GM21526 (cell line): ENCODE measurements around the gene AGAP4.
"Not testable (repeated sequence)": the region's sequence is repeated elsewhere in the genome, so short reads cannot be mapped to it uniquely, and the experiment has no call there.

Experiments used
- ATAC-seq: cut with Tn5 transposase; IDR thresholded peaks from one replicate; pipeline ENCODE4 v1.9.1; 2021; ENCODE audit warnings: moderate library complexity; ENCODE audit not compliant: unreplicated experiment, low FRiP score

The AGAP4 gene

GRCh38 chr10:45794761-45795160, 52.5 kb downstream of the AGAP4 start:
- not testable (repeated sequence) for ATAC-seq

GRCh38 chr10:45790694-45791426, 56.4 kb downstream of the AGAP4 start:
- ATAC-seq: not testable (repeated sequence)

- not testable (repeated sequence) for ATAC-seq
Measured at GRCh38 chr10:45789991-45790390, 57.3 kb downstream of the AGAP4 start.

DNA sequence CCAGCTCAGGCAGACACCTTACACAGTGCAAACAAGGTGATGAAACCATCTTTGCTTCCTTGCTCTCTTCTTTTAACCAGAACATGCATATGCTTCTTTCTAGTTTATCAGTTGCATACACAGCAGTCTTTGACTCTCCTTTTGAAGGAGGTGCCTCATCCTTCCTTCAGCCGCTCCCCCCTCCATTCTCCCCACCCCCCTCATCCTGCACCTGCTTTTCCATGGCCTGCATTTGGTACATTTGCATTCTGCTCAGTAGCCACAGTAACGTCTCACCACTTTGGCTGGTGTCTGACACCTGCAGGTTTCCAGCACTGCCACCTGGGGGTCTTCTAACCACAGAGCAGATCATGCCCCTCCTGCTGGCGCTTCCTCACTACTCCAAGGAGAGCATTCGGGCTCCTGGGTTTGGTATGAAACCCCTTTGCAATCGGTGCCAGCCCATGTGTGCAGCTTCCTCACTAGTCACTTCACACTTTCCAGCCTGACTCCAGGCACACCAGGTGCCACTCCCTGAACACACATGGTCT, 60.0 kb downstream of the AGAP4 start:
- ATAC-seq: not testable (repeated sequence)

DNA sequence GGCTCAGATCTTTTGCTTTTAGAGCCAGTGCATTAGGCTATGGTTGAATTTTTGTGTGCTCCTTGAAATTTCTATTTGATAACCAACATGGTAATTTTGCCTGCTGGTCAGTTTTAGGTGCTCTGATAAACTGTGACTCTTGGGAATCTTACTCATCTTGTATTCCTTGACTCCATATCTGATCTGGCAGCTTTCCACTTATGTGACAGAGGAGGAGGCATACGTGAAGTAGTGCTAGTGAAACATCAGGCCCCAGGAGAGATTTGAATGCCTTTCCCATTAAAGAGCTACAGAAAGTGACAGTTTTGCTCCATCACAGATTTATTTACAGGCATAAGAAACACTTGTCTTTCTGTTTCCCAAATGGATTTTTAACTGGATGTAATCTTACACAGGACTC, 61.1 kb downstream of the AGAP4 start:
- not testable (repeated sequence) for ATAC-seq
